Neuronal stem cell (in vitro differentiated cells): ENCODE results near the gene MAB21L4.
A peak's percentile ranks its signal among the peaks of the same experiment; 100 is the strongest.

Source experiments
- DNase-seq: peaks from one replicate; pipeline ENCODE4 v3.0.0-alpha.2; 2013; ENCODE audit warnings: low spot score
- H2AFZ ChIP-seq: one replicate; pipeline ENCODE4 v1.6.1; 2013; ENCODE audit warnings: mild to moderate bottlenecking, low read length, inconsistent platforms
- H2AK5ac ChIP-seq: 2 replicates; pipeline ENCODE4 v1.6.1; 2013; ENCODE audit warnings: low read depth, mild to moderate bottlenecking, inconsistent platforms, low read length, moderate library complexity, mixed read lengths
- H2BK120ac ChIP-seq: 2 replicates; pipeline ENCODE4 v1.6.1; 2013; ENCODE audit warnings: low read depth, mild to moderate bottlenecking, inconsistent platforms, low read length, moderate library complexity, mixed read lengths
- H2BK12ac ChIP-seq: one replicate; pipeline ENCODE4 v1.6.1; 2013; ENCODE audit warnings: low read length, inconsistent platforms
- H2BK15ac ChIP-seq: 2 replicates; pipeline ENCODE4 v1.6.1; 2013; ENCODE audit warnings: mild to moderate bottlenecking, low read length, inconsistent platforms, mixed read lengths
- H2BK5ac ChIP-seq: one replicate; pipeline ENCODE4 v1.6.1; 2013; ENCODE audit warnings: inconsistent platforms, mild to moderate bottlenecking, low read length, moderate library complexity
- H3K14ac ChIP-seq: one replicate; pipeline ENCODE4 v1.6.1; 2013; ENCODE audit warnings: low read length, inconsistent platforms
- H3K18ac ChIP-seq: 2 replicates; pipeline ENCODE4 v1.6.1; 2013; ENCODE audit warnings: low read length, inconsistent platforms
- H3K23ac ChIP-seq: 2 replicates; pipeline ENCODE4 v1.6.1; 2013; ENCODE audit warnings: low read depth, mild to moderate bottlenecking, mixed read lengths, low read length, inconsistent platforms; ENCODE audit not compliant: poor library complexity
- H3K27ac ChIP-seq: replicated peaks from 3 replicates; pipeline ENCODE4 v1.5.1; 2013; ENCODE audit warnings: low read length, inconsistent platforms
- H3K27me3 ChIP-seq, 3 experiments: 2 replicates each; pipeline ENCODE4 v1.6.1; 2013; ENCODE audit warnings: low read length in 3 of 3, mild to moderate bottlenecking in 2 of 3, inconsistent platforms in 1 of 3, low read depth in 1 of 3, mixed read lengths in 1 of 3, moderate library complexity in 1 of 3; ENCODE audit not compliant: control insufficient read depth in 3 of 3, insufficient read depth in 3 of 3
- H3K36me3 ChIP-seq, 2 donors: replicated peaks in 1 of 2; 2 replicates each; pipeline ENCODE4 v1.6.1; 2013; ENCODE audit warnings: low read length in 2 of 2; ENCODE audit not compliant: control insufficient read depth in 2 of 2, insufficient read depth in 2 of 2
- H3K4ac ChIP-seq: 2 replicates; pipeline ENCODE4 v1.6.1; 2013; ENCODE audit warnings: inconsistent platforms, mild to moderate bottlenecking, low read length, moderate library complexity
- H3K4me1 ChIP-seq, 2 donors: 1 replicate in 1 of 2; 2 replicates in 1 of 2; pipeline ENCODE4 v1.6.1; 2013; ENCODE audit warnings: low read length in 2 of 2, low read depth in 1 of 2; ENCODE audit not compliant: control insufficient read depth in 2 of 2, insufficient read depth in 1 of 2
- H3K4me2 ChIP-seq: one replicate; pipeline ENCODE4 v1.6.1; 2013; ENCODE audit warnings: mild to moderate bottlenecking, low read length, inconsistent platforms; ENCODE audit not compliant: insufficient read depth, poor library complexity, severe bottlenecking
- H3K4me3 ChIP-seq, 2 donors: 2 replicates each; pipeline ENCODE4 v1.5.1; 2013; ENCODE audit warnings: low read length in 2 of 2, mild to moderate bottlenecking in 2 of 2, inconsistent platforms in 1 of 2, moderate library complexity in 1 of 2
- H3K79me1 ChIP-seq: one replicate; pipeline ENCODE4 v1.6.1; 2013; ENCODE audit warnings: low read depth, mild to moderate bottlenecking, inconsistent platforms, low read length, moderate library complexity
- H3K9ac ChIP-seq: one replicate; pipeline ENCODE4 v1.6.1; 2013; ENCODE audit warnings: mild to moderate bottlenecking, low read depth, low read length, inconsistent platforms; ENCODE audit not compliant: poor library complexity
- H3K9me3 ChIP-seq, 2 donors: replicated peaks in 1 of 2; 2 replicates each; pipeline versions ENCODE3 to v1.6.1; 2013; ENCODE audit warnings: low read length in 2 of 2, mild to moderate bottlenecking in 2 of 2, inconsistent platforms in 1 of 2, low read depth in 1 of 2, mixed read lengths in 1 of 2, moderate library complexity in 1 of 2; ENCODE audit not compliant: control insufficient read depth in 2 of 2, insufficient read depth in 1 of 2
- H4K8ac ChIP-seq: one replicate; pipeline ENCODE4 v1.6.1; 2013; ENCODE audit warnings: low read depth, mild to moderate bottlenecking, inconsistent platforms, low read length, moderate library complexity
- H4K91ac ChIP-seq: one replicate; pipeline ENCODE4 v1.6.1; 2013; ENCODE audit warnings: low read length, low read depth, mild to moderate bottlenecking, inconsistent platforms; ENCODE audit not compliant: poor library complexity
- WGBS, 2 donors: extraction: QIAGEN DNeasy Blood & Tissue Kit; methylation state at CpG; one replicate each; pipeline ENCODE4 v1.1.7; 2013; ENCODE audit warnings: missing lambda C conversion rate in 2 of 2, mixed read lengths in 1 of 2; ENCODE audit not compliant: insufficient read length in 2 of 2, insufficient replicate concordance in 1 of 2; ENCODE audit errors: extremely low coverage in 2 of 2; 5-methylcytosine and 5-hydroxymethylcytosine counted together

The MAB21L4 gene

GRCh38 chr2:240873805-240874714 lies 21.9 kb downstream of the MAB21L4 start:
- no peaks in the 10 kb centered on the region for H3K4me1 ChIP-seq
- H2AK5ac ChIP-seq, result no peak overlapping the region
- peak overlapping the region; percentile 10 for H3K9ac ChIP-seq
- H3K4me2 ChIP-seq, result no peak overlapping the region
- peak overlapping the region; percentile 9 for H2BK15ac ChIP-seq
- no peak overlapping the region for H2AFZ ChIP-seq
- peak overlapping the region; percentile 31 for H3K14ac ChIP-seq
- H3K79me1 ChIP-seq, result peaks cover 2% of the 10 kb centered on the region
- DNase-seq, result no peak
- no peak overlapping the region for H3K4ac ChIP-seq
- no peak overlapping the region for H3K27ac ChIP-seq
- no peak overlapping the region for H4K91ac ChIP-seq
- H3K27me3 ChIP-seq, result peaks cover 0 to 53% (median 0%) of the 10 kb centered on the region in 3 experiments
- no peak overlapping the region for H2BK12ac ChIP-seq
- H3K23ac ChIP-seq, result peak overlapping the region; percentile 68
- no peaks in the 10 kb centered on the region for H3K9me3 ChIP-seq
- no peak overlapping the region for H3K4me3 ChIP-seq
- H2BK120ac ChIP-seq, result peak overlapping the region; percentile 42
- no CpG with 5 or more reads among the region's 33 CpGs for WGBS, 2 donors
- no peak overlapping the region for H4K8ac ChIP-seq
- H3K36me3 ChIP-seq, result peaks cover 0 to 2% of the 10 kb centered on the region in 2 donors
- H3K18ac ChIP-seq, result peak overlapping the region; percentile 61
- peak overlapping the region; percentile 19 for H2BK5ac ChIP-seq

DNA sequence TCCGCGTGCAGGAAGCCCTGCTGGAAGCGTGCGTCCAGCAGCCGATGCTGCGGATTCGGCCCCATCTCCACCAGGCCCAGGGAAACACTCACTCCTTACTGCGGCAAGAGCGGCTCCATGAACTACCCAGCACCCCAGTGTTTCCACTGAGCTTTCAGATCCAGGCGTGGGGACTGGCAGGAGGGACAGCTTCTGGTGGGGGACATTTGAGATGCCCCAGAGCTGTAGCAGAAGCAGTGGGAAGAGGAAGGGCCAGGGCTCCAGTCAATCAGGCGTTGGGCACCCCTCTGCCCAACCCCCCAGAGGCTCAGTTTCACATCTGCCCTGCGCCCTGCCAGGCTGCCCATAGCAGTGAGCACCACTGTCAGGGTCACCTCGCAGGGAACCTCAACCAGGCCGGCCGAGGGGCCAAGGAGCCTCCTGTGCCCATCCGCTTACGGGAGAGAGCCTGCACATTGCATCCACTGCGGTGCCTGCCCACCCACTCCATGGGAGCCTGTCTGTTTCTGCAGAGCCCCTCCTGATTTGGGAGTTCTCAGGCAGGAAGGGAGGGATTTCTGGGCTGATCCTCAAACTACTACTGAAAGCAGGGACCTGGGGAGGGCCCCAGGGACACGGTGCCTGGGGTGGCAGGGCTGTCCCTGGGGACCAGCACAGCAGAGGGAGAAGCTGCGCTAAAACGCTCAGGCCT lies 22.7 kb downstream of the MAB21L4 start:
- no peak for DNase-seq
- H3K79me1 ChIP-seq, result peaks cover 2% of the 10 kb centered on the region
- H2BK120ac ChIP-seq, result peak overlapping the region; percentile 72
- H2AK5ac ChIP-seq, result peak overlapping the region; percentile 84
- peak overlapping the region; percentile 74 for H2BK15ac ChIP-seq
- peaks cover 0 to 3% of the 10 kb centered on the region in 2 donors for H3K4me1 ChIP-seq
- peaks cover 0 to 61% (median 0%) of the 10 kb centered on the region in 3 experiments for H3K27me3 ChIP-seq
- no peak overlapping the region for H4K91ac ChIP-seq
- no peak overlapping the region for H2AFZ ChIP-seq
- peaks cover 0 to 2% of the 10 kb centered on the region in 2 donors for H3K36me3 ChIP-seq
- H3K27ac ChIP-seq, result no peak overlapping the region
- H3K4ac ChIP-seq, result peak overlapping the region; percentile 37
- H4K8ac ChIP-seq, result no peak overlapping the region
- H2BK5ac ChIP-seq, result peak overlapping the region; percentile 39
- H3K9me3 ChIP-seq, result no peaks in the 10 kb centered on the region
- H3K23ac ChIP-seq, result peak overlapping the region; percentile 68
- no peak overlapping the region for H3K4me3 ChIP-seq
- H3K9ac ChIP-seq, result no peak overlapping the region
- H2BK12ac ChIP-seq, result no peak overlapping the region
- WGBS, 2 donors, result no CpG with 5 or more reads among the region's 21 CpGs
- no peak overlapping the region for H3K4me2 ChIP-seq
- H3K14ac ChIP-seq, result no peak overlapping the region
- peak overlapping the region; percentile 57 for H3K18ac ChIP-seq

- Histone ChIP-seq H2AK5ac (peak overlapping the region; percentile 84), H2BK5ac (peak overlapping the region; percentile 39), H2BK15ac (peak overlapping the region; percentile 74), H4K91ac (peak overlapping the region; percentile 87), H3K9me3 (no peaks in the 10 kb centered on the region), H3K36me3 (peaks cover 0 to 2% of the 10 kb centered on the region in 2 donors), H2BK12ac (peak overlapping the region; percentile 89), H3K4me1 (peaks cover 0 to 4% of the 10 kb centered on the region in 2 donors), H2BK120ac (peak overlapping the region; percentile 58), H3K79me1 (peaks cover 2% of the 10 kb centered on the region), H3K18ac (peak overlapping the region; percentile 85), H3K4ac (no peak overlapping the region), H3K23ac (peak overlapping the region; percentile 68), H3K27ac (no peak overlapping the region), H3K4me2 (no peak overlapping the region), H4K8ac (no peak overlapping the region), H2AFZ (no peak overlapping the region), H3K9ac (peak overlapping the region; percentile 75), H3K4me3 (no peak overlapping the region), H3K27me3 (peaks cover 0 to 68% (median 0%) of the 10 kb centered on the region in 3 experiments), H3K14ac (no peak overlapping the region)
- WGBS, 2 donors, result no CpG with 5 or more reads among the region's 17 CpGs
- no peak for DNase-seq
Observed at GRCh38 chr2:240872317-240873097, 23.4 kb downstream of the MAB21L4 start.
